GM10847 (cell line): ENCODE measurements around the gene FAM185A.
A peak's percentile ranks its signal among the peaks of the same experiment; 100 is the strongest.

Source experiments
- POLR2A ChIP-seq: IDR thresholded peaks from 2 replicates; pipeline ENCODE4 v1.6.1; 2011; ENCODE audit not compliant: insufficient read length; ENCODE audit errors: extremely low read depth

Gene FAM185A

DNA sequence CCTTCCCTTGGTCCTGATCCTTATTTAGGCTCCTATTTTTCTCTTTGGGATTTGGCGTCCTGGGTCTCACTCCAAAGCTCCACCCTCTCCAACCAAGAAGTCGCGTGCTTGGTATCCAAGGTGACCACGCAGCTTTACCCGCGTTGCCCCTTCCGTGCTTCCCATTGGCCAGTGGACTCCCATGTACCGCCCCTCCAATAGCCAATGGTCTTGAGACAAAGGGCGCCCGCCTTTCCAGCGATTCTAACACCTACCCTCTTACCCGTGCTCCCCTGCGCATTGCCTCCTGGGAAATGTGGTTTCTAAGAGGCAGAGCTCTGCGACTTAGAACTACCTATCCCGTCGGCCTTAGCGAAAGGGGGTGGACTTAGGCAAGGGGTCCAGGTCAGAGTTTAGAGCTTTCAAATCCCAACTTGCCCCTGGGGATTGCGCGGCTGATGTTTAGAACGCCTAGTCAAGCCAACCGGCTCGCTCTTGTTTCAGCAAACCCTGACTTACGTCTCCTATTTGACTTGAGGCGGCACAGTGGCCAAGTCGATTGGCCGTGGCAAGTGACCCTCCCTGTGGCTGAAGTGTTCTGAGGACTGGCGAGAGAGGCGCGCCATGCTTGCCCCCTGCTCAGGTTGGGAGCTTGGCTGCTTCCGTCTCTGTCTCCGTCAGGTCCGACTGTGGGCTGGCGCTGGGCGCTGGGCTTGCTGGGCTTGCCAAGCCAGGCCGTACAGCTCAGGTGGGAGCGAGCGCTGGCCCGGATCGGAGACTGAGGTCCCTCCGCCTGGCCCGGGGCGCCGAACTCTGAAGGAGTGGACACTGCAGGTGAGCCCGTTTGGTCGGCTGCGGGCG is at the start of gene FAM185A:
FAM185A (plus strand) TSS at position 395 of the 840 bp plus-strand sequence; CDS start at position 604, 209 bp downstream.
- TF ChIP-seq POLR2A = peak; percentile 14

DNA sequence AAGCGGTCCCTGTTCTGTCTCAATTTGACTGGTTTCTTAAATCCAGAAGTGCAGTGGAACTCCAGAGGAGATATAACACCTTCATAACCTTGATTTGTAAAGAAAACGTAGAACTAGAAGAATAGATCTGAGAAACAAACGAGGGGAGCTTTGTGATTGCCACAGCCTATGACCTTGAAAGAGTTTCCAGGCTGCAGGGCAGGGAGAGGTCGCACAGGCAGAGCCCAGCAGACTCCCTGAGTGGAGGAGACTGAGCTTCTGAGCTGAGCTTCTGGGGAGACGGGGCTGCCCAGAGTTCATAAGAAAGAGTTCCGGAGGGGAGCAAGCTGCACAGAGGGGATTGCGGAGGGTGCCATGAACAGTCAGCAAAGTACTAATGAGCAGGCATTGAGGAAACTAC is 57.8 kb downstream of the FAM185A start:
- no peak for TF ChIP-seq POLR2A

GRCh38 chr7:102810916-102811315 is 62.1 kb downstream of the FAM185A start:
- TF ChIP-seq POLR2A = no peak

- no peak for TF ChIP-seq POLR2A
Observed at GRCh38 chr7:102811942-102812678, 63.3 kb downstream of the FAM185A start.

- no peak for TF ChIP-seq POLR2A
Observed at GRCh38 chr7:102813191-102814024, 64.6 kb downstream of the FAM185A start.

- no peak for TF ChIP-seq POLR2A
Observed at GRCh38 chr7:102814025-102814471, 65.2 kb downstream of the FAM185A start.

- TF ChIP-seq POLR2A = no peak
Observed at GRCh38 chr7:102817616-102818573, 69.1 kb downstream of the FAM185A start.

GRCh38 chr7:102819151-102819550 is 70.4 kb downstream of the FAM185A start:
- no peak for TF ChIP-seq POLR2A

DNA sequence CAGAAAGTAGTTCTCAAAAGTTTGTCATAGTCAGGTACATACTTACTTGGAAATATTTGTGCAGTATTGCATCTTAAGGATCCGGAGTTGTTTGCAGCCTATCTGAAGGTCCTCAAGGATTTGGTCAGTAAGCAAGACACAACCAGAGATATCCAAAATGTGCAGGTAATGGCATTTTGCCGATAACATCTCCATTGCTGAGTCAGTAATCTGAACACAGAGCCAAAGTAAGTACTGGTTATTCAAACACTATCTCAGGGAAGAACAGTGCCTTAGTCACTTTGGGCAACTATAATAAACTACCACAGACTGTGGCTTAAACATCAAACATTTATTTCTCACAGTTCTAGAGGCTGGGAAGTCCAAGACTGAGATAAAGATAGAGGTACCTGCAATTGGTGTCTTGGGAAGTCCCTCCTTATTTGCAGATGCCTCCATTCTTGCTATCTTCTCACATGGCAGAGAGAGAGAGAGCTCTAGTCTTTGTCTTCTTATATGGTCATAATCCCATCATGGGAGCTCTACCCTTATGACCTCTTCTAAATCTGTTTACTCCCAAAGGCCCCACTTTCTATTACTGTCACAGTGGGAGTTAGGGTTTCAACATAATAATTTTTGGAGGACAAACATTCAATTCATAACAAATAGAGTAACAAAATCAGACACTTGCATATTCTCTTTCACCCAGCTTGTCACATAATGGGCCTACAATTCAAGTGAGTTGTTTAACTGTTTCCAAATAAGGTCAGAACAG is 73.4 kb downstream of the FAM185A start:
- TF ChIP-seq POLR2A = no peak

DNA sequence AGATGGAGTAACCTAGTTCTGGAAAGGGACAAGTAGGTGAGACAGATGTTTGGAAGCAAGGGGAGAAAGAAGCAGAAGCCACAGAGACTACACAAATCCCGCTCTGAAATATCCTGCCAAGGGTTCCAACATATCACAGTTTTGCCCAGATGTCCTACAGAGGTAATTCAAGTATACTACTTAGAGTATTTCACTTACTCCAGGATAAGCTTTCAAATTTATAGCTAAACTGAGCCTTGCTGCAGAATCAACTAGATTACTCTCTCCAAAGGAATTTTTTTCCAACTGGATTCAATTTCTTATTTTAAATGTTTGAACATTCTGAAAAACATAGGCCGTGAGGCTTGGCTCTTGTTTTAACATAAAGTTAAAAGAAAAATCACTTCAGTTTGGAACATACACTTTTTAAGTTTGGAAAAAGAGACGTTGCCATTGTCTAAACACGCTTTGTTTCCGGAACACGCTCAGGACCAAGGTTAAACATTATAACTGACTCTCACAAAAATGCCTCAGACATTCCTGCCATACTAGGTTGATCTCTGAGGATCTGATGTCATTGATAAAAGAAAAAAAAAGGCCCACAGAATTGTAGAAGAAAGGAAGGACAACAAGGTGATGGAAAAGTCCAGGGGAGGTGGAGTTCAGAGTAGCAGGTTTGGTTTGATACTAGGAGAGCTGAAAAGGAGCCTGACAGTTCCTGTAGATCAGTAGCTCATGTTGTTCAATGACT is 74.8 kb downstream of the FAM185A start:
- no peak for TF ChIP-seq POLR2A

DNA sequence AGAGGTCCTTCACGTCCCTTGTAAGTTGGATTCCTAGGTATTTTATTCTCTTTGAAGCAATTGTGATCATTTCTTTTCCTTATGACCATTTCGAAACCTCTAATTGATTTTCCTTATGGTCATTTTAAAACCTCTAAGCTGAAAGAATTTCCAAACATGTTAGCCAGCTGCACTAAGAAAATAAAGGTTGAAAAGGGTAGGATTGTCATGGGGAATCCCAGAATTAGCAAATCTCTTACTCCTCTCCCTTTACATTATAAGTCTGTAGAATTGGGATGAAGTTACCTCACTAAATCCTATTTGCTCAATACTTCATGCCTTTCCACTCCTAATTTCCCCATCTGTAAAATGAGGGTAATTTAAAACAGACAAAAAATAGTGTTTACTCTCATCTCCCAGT is 79.5 kb downstream of the FAM185A start:
- TF ChIP-seq POLR2A = no peak

- no peak for TF ChIP-seq POLR2A
Observed at GRCh38 chr7:102829075-102829474, 80.3 kb downstream of the FAM185A start.

DNA sequence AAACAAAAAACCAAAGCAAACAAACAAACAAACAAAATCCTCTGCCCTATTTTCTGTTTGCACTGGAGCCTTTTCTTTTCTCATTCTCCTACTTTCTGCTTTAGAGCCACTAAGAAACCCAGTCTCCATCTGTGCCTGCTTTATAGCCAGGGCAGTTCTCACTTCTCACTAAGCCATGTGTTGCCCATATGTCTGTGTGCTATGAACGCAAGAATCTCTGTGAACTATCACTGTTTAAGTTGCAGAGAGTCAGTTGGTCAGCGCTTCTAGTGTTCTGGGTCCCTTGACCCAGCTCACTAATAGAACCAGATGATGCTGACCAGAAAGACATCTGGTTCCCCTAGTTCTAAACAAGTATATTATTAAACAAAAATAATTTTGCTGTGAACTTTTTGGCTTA is 81.4 kb downstream of the FAM185A start:
- no peak for TF ChIP-seq POLR2A
